ENCODE measurements around the gene BTF3.

- no peak for TF ChIP-seq CTCF (IDR thresholded peaks at IDR 0.05; ENCODE audit: insufficient read depth, low read length, poor library complexity, severe bottlenecking)
- no peak for TF ChIP-seq EZH2phosphoT487 (conservative IDR thresholded peaks at IDR 0.05; ENCODE audit: low read length)
Measured at GRCh38 chr5:73460133-73460532, 38.1 kb upstream of the BTF3 start.

Data from SU-DHL-6 (cell line).